Measurements from ENCODE around the gene GPR108. TPM values are rescaled to one million over a fixed set of nuclear protein-coding genes. Genes with fewer than 3 reads are reported as not detected.
A peak's percentile ranks its signal among the peaks of the same experiment; 100 is the strongest.

GPR108 gene
- total and polyA plus RNA-seq, 2 of the 13 experiments (the other 11 are each of a cell fraction or from before 2014, with no cell fraction given) = 36.4 to 63.0 TPM

DNA sequence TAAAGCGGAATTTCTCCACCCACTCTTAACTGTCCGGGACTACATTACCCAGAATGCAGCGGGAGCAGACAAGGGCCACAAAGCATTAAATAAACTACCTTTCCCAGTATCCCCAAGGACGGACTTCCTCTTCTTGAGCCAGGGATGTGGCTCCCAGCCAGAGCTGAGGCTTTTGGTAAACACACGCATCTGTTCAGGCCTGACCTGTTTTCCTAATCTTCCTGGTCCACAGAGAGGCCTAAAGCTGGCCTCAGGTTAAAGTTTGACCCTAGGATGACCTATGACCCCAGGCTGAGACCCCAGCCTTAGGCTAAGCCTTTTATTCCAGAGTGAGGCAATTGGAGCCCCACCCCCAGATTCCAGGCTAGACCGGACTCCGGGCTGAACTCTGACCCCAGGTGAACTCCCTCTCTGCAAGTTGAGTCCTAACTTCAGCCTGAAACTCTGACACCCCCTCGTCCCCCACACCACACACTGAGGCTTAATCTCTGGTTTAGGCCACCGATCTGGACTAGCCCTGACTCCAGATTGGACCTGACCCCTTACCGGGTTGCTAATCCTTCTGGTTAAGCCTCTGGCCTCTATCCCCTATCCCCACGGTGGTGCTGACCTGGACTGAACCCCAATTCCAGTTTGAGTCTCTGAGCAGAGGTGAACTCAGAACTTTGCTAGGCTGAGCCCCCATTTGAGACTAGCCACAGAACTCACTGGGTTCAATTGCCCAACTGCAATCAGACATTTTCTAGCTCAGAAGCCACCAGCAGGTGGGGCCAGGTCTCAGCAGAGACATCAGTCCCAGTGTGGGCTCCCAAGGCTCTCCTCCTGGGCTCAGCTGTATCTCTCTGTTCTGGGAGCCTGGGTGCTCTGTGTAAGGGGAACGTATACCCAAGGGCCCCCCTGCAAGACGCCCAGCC is 750 bp upstream of the GPR108 start (continued):
- TF ChIP-seq, protein P1, sequence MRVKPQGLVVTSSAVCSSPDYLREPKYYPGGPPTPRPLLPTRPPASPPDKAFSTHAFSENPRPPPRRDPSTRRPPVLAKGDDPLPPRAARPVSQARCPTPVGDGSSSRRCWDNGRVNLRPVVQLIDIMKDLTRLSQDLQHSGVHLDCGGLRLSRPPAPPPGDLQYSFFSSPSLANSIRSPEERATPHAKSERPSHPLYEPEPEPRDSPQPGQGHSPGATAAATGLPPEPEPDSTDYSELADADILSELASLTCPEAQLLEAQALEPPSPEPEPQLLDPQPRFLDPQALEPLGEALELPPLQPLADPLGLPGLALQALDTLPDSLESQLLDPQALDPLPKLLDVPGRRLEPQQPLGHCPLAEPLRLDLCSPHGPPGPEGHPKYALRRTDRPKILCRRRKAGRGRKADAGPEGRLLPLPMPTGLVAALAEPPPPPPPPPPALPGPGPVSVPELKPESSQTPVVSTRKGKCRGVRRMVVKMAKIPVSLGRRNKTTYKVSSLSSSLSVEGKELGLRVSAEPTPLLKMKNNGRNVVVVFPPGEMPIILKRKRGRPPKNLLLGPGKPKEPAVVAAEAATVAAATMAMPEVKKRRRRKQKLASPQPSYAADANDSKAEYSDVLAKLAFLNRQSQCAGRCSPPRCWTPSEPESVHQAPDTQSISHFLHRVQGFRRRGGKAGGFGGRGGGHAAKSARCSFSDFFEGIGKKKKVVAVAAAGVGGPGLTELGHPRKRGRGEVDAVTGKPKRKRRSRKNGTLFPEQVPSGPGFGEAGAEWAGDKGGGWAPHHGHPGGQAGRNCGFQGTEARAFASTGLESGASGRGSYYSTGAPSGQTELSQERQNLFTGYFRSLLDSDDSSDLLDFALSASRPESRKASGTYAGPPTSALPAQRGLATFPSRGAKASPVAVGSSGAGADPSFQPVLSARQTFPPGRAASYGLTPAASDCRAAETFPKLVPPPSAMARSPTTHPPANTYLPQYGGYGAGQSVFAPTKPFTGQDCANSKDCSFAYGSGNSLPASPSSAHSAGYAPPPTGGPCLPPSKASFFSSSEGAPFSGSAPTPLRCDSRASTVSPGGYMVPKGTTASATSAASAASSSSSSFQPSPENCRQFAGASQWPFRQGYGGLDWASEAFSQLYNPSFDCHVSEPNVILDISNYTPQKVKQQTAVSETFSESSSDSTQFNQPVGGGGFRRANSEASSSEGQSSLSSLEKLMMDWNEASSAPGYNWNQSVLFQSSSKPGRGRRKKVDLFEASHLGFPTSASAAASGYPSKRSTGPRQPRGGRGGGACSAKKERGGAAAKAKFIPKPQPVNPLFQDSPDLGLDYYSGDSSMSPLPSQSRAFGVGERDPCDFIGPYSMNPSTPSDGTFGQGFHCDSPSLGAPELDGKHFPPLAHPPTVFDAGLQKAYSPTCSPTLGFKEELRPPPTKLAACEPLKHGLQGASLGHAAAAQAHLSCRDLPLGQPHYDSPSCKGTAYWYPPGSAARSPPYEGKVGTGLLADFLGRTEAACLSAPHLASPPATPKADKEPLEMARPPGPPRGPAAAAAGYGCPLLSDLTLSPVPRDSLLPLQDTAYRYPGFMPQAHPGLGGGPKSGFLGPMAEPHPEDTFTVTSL (CRISPR knock-in tag; IDR thresholded peaks at IDR 0.05; ENCODE audit: borderline replicate concordance) = no peak
- peak; percentile 7 for TF ChIP-seq JARID2 (CRISPR knock-in tag; IDR thresholded peaks at IDR 0.05; ENCODE audit: insufficient replicate concordance)
- no peak for TF ChIP-seq PCBP2 (optimal IDR thresholded peaks at IDR 0.05; ENCODE audit: low read depth, low read length, poor library complexity, severe bottlenecking)
- TF ChIP-seq ZNF441 (CRISPR knock-in tag; IDR thresholded peaks at IDR 0.05; ENCODE audit: borderline replicate concordance) = no peak
- no peak for TF ChIP-seq ZNF24 (IDR thresholded peaks at IDR 0.05)
- TF ChIP-seq CBX5 (CRISPR knock-in tag; IDR thresholded peaks at IDR 0.05; ENCODE audit: borderline replicate concordance) = no peak; the same call in 1 of the 2 replicates
- no peak for TF ChIP-seq ZNF543 (CRISPR knock-in tag; IDR thresholded peaks at IDR 0.05)
- TF ChIP-seq ZFP1 (CRISPR knock-in tag; IDR thresholded peaks at IDR 0.05) = peak; percentile 53; the same call in 1 of the 2 replicates
- no peak for TF ChIP-seq SOX13 (IDR thresholded peaks at IDR 0.05)
- peak in 1 of 2 experiments; percentile 29; a peak in 1 of 4 replicates for TF ChIP-seq SOX13 (CRISPR knock-in tag; conservative IDR thresholded peaks at IDR 0.05 in 1 of 2, IDR thresholded peaks at IDR 0.05 in 1 of 2)
- no peak for TF ChIP-seq ZSCAN20 (CRISPR knock-in tag; IDR thresholded peaks at IDR 0.05; ENCODE audit: borderline replicate concordance)
- TF ChIP-seq, protein P2, sequence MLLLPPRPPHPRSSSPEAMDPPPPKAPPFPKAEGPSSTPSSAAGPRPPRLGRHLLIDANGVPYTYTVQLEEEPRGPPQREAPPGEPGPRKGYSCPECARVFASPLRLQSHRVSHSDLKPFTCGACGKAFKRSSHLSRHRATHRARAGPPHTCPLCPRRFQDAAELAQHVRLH (CRISPR knock-in tag; IDR thresholded peaks at IDR 0.05; ENCODE audit: borderline replicate concordance, low read depth) = no peak
- TF ChIP-seq, protein P3, sequence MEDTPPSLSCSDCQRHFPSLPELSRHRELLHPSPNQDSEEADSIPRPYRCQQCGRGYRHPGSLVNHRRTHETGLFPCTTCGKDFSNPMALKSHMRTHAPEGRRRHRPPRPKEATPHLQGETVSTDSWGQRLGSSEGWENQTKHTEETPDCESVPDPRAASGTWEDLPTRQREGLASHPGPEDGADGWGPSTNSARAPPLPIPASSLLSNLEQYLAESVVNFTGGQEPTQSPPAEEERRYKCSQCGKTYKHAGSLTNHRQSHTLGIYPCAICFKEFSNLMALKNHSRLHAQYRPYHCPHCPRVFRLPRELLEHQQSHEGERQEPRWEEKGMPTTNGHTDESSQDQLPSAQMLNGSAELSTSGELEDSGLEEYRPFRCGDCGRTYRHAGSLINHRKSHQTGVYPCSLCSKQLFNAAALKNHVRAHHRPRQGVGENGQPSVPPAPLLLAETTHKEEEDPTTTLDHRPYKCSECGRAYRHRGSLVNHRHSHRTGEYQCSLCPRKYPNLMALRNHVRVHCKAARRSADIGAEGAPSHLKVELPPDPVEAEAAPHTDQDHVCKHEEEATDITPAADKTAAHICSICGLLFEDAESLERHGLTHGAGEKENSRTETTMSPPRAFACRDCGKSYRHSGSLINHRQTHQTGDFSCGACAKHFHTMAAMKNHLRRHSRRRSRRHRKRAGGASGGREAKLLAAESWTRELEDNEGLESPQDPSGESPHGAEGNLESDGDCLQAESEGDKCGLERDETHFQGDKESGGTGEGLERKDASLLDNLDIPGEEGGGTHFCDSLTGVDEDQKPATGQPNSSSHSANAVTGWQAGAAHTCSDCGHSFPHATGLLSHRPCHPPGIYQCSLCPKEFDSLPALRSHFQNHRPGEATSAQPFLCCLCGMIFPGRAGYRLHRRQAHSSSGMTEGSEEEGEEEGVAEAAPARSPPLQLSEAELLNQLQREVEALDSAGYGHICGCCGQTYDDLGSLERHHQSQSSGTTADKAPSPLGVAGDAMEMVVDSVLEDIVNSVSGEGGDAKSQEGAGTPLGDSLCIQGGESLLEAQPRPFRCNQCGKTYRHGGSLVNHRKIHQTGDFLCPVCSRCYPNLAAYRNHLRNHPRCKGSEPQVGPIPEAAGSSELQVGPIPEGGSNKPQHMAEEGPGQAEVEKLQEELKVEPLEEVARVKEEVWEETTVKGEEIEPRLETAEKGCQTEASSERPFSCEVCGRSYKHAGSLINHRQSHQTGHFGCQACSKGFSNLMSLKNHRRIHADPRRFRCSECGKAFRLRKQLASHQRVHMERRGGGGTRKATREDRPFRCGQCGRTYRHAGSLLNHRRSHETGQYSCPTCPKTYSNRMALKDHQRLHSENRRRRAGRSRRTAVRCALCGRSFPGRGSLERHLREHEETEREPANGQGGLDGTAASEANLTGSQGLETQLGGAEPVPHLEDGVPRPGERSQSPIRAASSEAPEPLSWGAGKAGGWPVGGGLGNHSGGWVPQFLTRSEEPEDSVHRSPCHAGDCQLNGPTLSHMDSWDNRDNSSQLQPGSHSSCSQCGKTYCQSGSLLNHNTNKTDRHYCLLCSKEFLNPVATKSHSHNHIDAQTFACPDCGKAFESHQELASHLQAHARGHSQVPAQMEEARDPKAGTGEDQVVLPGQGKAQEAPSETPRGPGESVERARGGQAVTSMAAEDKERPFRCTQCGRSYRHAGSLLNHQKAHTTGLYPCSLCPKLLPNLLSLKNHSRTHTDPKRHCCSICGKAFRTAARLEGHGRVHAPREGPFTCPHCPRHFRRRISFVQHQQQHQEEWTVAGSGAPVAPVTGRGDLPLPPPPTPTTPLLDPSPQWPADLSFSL (CRISPR knock-in tag; IDR thresholded peaks at IDR 0.05) = no peak
- peak; percentile 15; the same call in 1 of the 2 replicates for TF ChIP-seq ZNF12 (CRISPR knock-in tag; IDR thresholded peaks at IDR 0.05)
